Measurements from ENCODE around the gene FAM193A. TPM values are rescaled to one million over a fixed set of nuclear protein-coding genes. Genes with fewer than 3 reads are reported as not detected.

FAM193A gene
- total RNA-seq, 4 donors from 2014 or later: 27.7 to 40.4 (median 31.1) TPM

DNA sequence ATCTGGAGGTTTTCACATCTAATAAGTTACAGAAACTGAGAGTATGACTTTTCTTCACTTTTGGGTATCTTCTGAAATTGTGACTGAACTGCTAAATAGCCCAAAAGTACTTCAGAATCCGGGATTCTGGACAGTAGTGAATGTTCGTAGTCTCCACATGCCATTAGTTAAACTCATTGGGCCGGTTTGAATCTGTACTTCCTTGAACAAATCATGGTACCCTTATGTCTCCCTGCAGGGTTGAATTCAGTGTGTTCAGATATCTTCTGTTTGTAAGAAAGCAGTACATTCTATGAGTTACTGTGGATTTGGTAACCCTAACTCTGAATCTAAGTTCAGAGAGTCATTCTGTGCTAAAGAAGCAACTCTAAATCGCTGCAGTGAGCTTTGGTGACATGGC is 33.6 kb downstream of the FAM193A start:
- TF ChIP-seq POLR2AphosphoS5 (IDR thresholded peaks at IDR 0.05) (no peak), POLR2A (IDR thresholded peaks at IDR 0.05) (no peak)
- H3K4me3 ChIP-seq: no peak overlapping the region
- intact Hi-C loops (cut with DNase I; ENCODE audit: low total_unique reads): no loop called here
- H3K27ac ChIP-seq: no peak overlapping the region
- no peaks in the 10 kb centered on the region for H3K9me3 ChIP-seq
- WGBS, 2 donors (ENCODE audit: low coverage in 1 of 2): 92 to 94% methylated on average over 4 of the region's 4 CpGs
- H3K27me3 ChIP-seq: no peaks in the 10 kb centered on the region
- H3K4me1 ChIP-seq: peaks cover 4 to 28% (median 6%) of the 10 kb centered on the region in 4 donors
- H3K36me3 ChIP-seq: peaks cover 0 to 5% (median 0%) of the 10 kb centered on the region in 4 donors
- in situ Hi-C loops (cut with MboI; ENCODE audit: low pct_ligation_motif_present in 1 of 4, low pct_unique_long_range_greater_than_20kb in 1 of 4, low sequenced_read_pairs in 3 of 4): no loop called here
- no peak for DNase-seq

DNA sequence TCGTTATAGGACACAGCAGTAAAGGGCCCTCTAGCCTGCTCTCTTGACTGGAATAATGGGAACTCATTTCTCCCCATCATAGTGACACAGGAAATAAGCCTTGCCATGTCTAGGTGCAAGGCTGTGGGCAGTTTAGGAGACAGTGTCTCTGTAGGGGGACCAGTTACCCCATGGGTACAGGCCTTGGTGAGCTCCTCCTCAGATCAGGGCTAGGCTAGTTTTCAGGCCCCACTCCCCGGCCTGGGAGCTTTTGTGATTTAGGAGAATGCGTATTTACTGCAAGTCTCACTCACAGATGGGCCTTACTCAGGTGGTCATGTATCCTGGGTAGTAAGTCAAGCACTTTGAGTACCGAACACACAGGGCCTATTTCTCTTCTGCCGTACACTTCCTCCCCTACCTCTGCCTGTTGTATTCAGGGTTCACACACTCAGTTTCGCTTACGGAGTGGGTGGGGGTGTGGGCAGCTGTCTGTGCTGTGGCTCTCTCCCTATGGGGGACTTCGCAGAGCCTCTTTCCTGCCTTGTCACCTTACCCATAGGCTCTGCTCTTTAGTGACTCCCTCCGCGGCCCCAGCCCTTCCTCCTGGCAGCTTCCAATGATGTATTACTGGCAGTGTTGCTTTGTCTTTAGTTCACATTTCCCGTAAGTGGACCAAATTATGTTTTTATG is 34.2 kb downstream of the FAM193A start:
- no peak overlapping the region for H3K27ac ChIP-seq
- no peaks in the 10 kb centered on the region for H3K9me3 ChIP-seq
- H3K4me1 ChIP-seq: peaks cover 4 to 28% (median 6%) of the 10 kb centered on the region in 4 donors
- in situ Hi-C loops (cut with MboI; ENCODE audit: low pct_ligation_motif_present in 1 of 4, low pct_unique_long_range_greater_than_20kb in 1 of 4, low sequenced_read_pairs in 3 of 4): no loop called here
- no peak overlapping the region for H3K4me3 ChIP-seq
- no peaks in the 10 kb centered on the region for H3K27me3 ChIP-seq
- TF ChIP-seq POLR2AphosphoS5 (IDR thresholded peaks at IDR 0.05): no peak
- TF ChIP-seq EP300 (IDR thresholded peaks at IDR 0.05; ENCODE audit: low read depth): no peak
- TF ChIP-seq POLR2A (IDR thresholded peaks at IDR 0.05): no peak
- TF ChIP-seq, protein P1, sequence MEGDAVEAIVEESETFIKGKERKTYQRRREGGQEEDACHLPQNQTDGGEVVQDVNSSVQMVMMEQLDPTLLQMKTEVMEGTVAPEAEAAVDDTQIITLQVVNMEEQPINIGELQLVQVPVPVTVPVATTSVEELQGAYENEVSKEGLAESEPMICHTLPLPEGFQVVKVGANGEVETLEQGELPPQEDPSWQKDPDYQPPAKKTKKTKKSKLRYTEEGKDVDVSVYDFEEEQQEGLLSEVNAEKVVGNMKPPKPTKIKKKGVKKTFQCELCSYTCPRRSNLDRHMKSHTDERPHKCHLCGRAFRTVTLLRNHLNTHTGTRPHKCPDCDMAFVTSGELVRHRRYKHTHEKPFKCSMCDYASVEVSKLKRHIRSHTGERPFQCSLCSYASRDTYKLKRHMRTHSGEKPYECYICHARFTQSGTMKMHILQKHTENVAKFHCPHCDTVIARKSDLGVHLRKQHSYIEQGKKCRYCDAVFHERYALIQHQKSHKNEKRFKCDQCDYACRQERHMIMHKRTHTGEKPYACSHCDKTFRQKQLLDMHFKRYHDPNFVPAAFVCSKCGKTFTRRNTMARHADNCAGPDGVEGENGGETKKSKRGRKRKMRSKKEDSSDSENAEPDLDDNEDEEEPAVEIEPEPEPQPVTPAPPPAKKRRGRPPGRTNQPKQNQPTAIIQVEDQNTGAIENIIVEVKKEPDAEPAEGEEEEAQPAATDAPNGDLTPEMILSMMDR (IDR thresholded peaks at IDR 0.05): no peak
- WGBS, 2 donors (ENCODE audit: low coverage in 1 of 2): 60 to 82% methylated on average over 1 to 11 of the region's 11 CpGs
- H3K36me3 ChIP-seq: peaks cover 0 to under 1% (median 0%) of the 10 kb centered on the region in 4 donors
- intact Hi-C loops (cut with DNase I; ENCODE audit: low total_unique reads): no loop called here
- DNase-seq: no peak

DNA sequence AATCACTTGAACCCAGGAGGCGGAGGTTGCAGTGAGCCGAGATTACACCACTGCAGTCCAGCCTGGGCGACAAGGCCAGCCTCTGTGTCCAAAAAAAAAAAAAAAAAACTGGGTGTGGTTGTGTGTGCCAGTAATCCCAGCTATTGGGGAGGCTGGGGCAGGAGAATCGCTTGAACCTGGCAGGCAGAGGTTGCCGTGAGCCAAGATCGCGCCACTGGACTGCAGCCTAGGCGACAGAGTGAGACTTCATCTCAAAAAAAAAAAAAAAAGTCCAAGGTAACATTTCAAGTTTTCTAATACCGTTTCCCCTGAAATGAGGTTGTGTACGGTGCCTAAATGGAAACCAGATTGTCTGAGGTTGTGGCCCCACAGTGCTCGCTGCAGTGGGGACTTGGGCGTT is 35.6 kb downstream of the FAM193A start:
- Histone ChIP-seq H3K36me3 (no peaks in the 10 kb centered on the region), H3K4me1 (peaks cover 4 to 28% (median 6%) of the 10 kb centered on the region in 4 donors), H3K9me3 (no peaks in the 10 kb centered on the region), H3K27me3 (no peaks in the 10 kb centered on the region), H3K4me3 (no peak overlapping the region), H3K27ac (no peak overlapping the region)
- intact Hi-C loops (cut with DNase I; ENCODE audit: low total_unique reads): no loop called here
- DNase-seq: no peak
- in situ Hi-C loops (cut with MboI; ENCODE audit: low pct_ligation_motif_present in 1 of 4, low pct_unique_long_range_greater_than_20kb in 1 of 4, low sequenced_read_pairs in 3 of 4): no loop called here
- TF ChIP-seq POLR2AphosphoS5 (IDR thresholded peaks at IDR 0.05) (no peak), POLR2A (IDR thresholded peaks at IDR 0.05) (no peak), EP300 (IDR thresholded peaks at IDR 0.05; ENCODE audit: low read depth) (no peak)
- TF ChIP-seq, protein P1 (IDR thresholded peaks at IDR 0.05): no peak
- WGBS, 2 donors (ENCODE audit: low coverage in 1 of 2): 94 to 95% methylated on average over 9 to 12 of the region's 12 CpGs

- Histone ChIP-seq H3K4me1 (peaks cover 4 to 28% (median 6%) of the 10 kb centered on the region in 4 donors), H3K4me3 (no peak overlapping the region), H3K9me3 (no peaks in the 10 kb centered on the region), H3K27ac (no peak overlapping the region), H3K36me3 (no peaks in the 10 kb centered on the region), H3K27me3 (no peaks in the 10 kb centered on the region)
- TF ChIP-seq, protein P1 (IDR thresholded peaks at IDR 0.05): no peak
- TF ChIP-seq POLR2AphosphoS5 (IDR thresholded peaks at IDR 0.05) (no peak), POLR2A (IDR thresholded peaks at IDR 0.05) (no peak), EP300 (IDR thresholded peaks at IDR 0.05; ENCODE audit: low read depth) (no peak)
- in situ Hi-C loops (cut with MboI; ENCODE audit: low pct_ligation_motif_present in 1 of 4, low pct_unique_long_range_greater_than_20kb in 1 of 4, low sequenced_read_pairs in 3 of 4): no loop called here
- DNase-seq: no peak
- intact Hi-C loops (cut with DNase I; ENCODE audit: low total_unique reads): no loop called here
- 97 to 100% methylated on average over 4 of the region's 4 CpGs for WGBS, 2 donors (ENCODE audit: low coverage in 1 of 2)
These were observed 36.4 kb downstream of the FAM193A start for GRCh38 chr4:2572866-2573265.

Data from transverse colon (tissue), 4 donors.